ENCODE results near the gene OCA2.
"Not testable (repeated sequence)": the region's sequence is repeated elsewhere in the genome, so short reads cannot be mapped to it uniquely, and the experiment has no call there.

GRCh38 chr15:27848936-27849335 lies 250.2 kb downstream of the OCA2 start:
- TF ChIP-seq, protein P1, sequence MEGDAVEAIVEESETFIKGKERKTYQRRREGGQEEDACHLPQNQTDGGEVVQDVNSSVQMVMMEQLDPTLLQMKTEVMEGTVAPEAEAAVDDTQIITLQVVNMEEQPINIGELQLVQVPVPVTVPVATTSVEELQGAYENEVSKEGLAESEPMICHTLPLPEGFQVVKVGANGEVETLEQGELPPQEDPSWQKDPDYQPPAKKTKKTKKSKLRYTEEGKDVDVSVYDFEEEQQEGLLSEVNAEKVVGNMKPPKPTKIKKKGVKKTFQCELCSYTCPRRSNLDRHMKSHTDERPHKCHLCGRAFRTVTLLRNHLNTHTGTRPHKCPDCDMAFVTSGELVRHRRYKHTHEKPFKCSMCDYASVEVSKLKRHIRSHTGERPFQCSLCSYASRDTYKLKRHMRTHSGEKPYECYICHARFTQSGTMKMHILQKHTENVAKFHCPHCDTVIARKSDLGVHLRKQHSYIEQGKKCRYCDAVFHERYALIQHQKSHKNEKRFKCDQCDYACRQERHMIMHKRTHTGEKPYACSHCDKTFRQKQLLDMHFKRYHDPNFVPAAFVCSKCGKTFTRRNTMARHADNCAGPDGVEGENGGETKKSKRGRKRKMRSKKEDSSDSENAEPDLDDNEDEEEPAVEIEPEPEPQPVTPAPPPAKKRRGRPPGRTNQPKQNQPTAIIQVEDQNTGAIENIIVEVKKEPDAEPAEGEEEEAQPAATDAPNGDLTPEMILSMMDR (IDR thresholded peaks at IDR 0.05; ENCODE audit: low read length): not testable (repeated sequence)
- not testable (repeated sequence) for TF ChIP-seq EZH2phosphoT487 (IDR thresholded peaks at IDR 0.05; ENCODE audit: low read length)
